Activated CD4-positive, alpha-beta T cell treated with anti-CD3 and anti-CD28 coated beads for 24 hours (primary cell): Measurements from ENCODE around the gene KANSL1L.
"Not testable (repeated sequence)": the region's sequence is repeated elsewhere in the genome, so short reads cannot be mapped to it uniquely, and the experiment has no call there.

ENCODE experiments used
- DNase-seq, 2 donors: peaks; one replicate each; pipeline ENCODE4 v3.0.0-alpha.2; 2020; ENCODE audit warnings: low read depth in 2 of 2

KANSL1L gene

GRCh38 chr2:210179351-210179990 lies 8.3 kb upstream of the KANSL1L start:
- no peak for DNase-seq

DNA sequence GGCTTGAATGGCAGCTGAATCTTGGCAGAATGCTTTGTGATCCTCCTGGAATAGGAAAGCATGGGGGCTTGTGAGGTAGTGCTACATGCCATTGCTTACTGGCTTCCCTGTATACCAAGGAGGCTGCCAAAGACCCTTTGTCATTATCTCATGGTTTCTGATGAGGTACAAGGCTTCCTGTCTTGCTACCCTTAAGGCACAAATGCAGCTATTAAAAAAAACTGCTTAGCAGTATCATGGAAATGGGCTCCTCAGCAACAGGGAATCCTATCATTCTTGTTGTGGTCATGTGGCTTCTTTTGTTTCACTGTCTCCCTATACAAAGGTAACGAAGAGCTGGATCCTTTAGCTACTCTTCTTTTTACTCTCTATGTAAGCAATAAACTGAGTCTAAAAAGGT lies 6.6 kb upstream of the KANSL1L start:
- no peak for DNase-seq

DNA sequence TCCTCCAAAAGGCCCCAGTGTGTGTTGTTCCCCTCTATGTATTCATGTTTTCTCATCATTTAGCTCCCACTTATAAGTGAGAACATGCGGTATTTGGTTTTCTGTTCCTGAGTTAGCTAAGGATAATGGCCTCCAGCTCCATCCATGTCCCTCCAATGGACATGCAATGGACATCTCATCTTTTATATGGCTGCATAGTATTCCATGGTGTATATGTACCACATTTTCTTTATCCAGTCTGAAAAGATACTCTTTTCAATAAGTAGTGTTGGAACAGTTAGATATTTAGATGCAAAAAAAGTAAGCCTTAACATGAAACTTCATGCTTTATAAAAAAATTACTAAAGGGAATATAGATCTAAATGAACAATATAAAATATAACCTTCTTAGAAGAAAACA lies 5.9 kb upstream of the KANSL1L start:
- DNase-seq: not testable (repeated sequence)

DNA sequence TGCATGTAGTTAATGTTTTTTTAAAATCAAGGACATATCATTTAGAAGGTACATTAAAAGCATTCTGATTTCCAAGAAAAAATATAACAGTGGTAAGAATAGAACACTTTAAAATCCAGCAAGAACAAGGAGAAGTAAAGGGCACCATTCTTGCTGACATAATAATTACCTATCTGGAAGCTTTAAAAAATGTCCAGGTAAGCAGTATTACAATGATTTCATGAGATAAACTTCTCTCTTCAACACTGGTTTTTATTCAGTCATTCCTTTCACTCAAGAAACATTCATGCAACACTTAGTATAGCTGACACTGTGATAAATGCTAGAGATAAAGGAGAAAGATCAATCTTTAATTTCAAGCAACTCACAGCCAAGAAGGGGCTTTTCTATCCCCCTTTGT lies 2.9 kb upstream of the KANSL1L start:
- no peak for DNase-seq

GRCh38 chr2:210172219-210172575 lies 988 bp upstream of the KANSL1L start:
- no peak for DNase-seq

GRCh38 chr2:210170446-210171303 lies 534 bp downstream of the KANSL1L start:
- DNase-seq: peak; percentile 95 to 97

GRCh38 chr2:210170196-210170445 lies 1.1 kb downstream of the KANSL1L start:
- DNase-seq: no peak

GRCh38 chr2:210169516-210170195 lies 1.6 kb downstream of the KANSL1L start:
- DNase-seq: no peak

- no peak for DNase-seq
Observed at GRCh38 chr2:210167227-210167626, 4.0 kb downstream of the KANSL1L start.

GRCh38 chr2:210162466-210163124 lies 8.6 kb downstream of the KANSL1L start:
- no peak for DNase-seq

GRCh38 chr2:210159059-210159458 lies 12.2 kb downstream of the KANSL1L start:
- DNase-seq: no peak

- no peak for DNase-seq
Observed at GRCh38 chr2:210158236-210158635, 13.0 kb downstream of the KANSL1L start.

DNA sequence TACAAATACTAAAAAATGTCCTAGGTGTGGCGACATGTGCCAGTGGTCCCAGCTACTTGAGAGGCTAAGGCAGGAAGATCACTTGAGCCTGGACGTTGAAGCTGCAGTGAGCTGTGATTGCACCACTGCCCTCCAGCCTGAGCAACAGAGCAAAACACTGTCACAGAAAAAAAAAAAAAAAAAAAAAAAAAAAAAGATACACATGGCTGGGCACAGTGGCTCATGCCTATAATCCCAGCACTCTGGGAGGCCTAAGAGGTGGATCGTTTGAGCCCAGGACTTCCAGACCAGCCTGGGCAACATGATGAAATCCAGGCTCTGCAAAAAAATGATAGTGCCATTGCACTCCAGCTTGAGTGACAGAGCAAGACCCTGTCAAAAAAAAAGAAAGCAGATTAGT lies 13.7 kb downstream of the KANSL1L start:
- no peak for DNase-seq

DNA sequence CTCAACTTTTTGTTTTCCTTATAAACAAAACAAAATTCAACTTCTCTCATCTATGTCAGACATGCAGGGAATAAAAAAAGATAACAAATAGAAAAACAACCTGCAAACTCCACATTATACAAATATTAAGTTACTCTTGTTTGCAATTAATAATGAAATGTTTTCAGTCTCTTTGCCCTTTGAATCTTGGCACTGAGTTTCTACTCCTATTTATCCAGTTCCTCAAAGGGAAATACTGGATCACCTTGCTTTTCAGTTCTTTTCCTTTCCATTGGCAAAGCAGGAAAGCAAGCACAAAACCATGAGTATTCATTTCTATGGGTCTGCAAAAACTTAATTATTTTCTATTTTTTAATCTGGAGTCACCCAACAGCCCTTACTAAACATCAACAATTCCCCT lies 23.6 kb downstream of the KANSL1L start:
- DNase-seq: no peak

- DNase-seq: no peak
Observed at GRCh38 chr2:210132239-210132638, 39.0 kb downstream of the KANSL1L start.

- DNase-seq: no peak
Observed at GRCh38 chr2:210128961-210129360, 42.2 kb downstream of the KANSL1L start.

DNA sequence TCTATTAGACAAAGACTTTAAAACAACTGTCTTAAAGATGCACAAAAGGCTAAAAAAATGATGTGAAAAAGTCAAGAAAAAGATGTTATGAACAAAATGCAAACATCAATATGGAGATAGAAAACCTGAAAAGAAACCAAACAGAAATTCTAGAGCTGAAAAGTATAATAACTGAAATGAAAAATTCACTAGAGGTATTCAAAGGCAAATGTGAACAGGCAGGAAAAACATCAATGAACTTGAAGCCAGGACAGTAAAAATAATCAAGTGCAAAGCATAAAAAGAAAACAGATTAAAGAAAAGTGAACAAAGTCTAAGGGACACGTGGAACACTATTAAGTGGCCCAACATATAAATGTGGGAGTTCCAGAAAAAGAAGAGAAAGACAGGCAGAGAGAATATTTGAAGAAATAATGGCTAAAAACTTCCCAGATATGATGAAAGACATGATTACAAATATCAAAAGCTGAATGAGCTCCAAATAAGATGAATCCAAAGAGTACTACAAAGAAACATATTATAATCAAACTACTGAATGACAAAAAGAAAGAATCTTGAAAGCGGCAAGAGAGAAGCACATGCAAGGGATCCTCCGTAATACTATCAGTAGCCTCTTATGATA lies 57.5 kb downstream of the KANSL1L start:
- no peak for DNase-seq

GRCh38 chr2:210112871-210113270 lies 58.3 kb downstream of the KANSL1L start:
- DNase-seq: no peak

DNA sequence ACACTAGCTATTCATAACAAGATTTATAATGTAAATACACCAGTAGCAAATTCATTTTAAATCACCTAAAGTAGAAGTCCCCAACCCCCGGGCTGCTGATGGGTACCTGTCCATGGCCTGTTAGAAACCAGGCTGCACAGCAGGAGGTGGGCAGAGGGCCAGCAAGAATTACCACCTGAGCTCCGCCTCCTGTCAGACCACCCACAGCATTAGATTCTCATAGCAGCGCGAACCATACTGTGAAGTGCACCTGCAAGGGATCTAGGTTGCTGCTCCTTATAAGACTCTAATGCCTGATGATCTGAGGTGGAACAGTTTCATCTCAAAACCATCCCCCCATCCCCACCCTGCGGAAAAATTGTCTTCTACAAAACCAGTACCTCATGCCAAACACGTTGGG lies 71.3 kb downstream of the KANSL1L start:
- DNase-seq: no peak

GRCh38 chr2:210094787-210095186 lies 76.4 kb downstream of the KANSL1L start:
- no peak for DNase-seq

GRCh38 chr2:210092791-210093190 lies 78.4 kb downstream of the KANSL1L start:
- no peak for DNase-seq

- no peak for DNase-seq
Observed at GRCh38 chr2:210086930-210087329, 84.3 kb downstream of the KANSL1L start.
